ENCODE measurements around the gene PHF21B.

PHF21B gene

DNA sequence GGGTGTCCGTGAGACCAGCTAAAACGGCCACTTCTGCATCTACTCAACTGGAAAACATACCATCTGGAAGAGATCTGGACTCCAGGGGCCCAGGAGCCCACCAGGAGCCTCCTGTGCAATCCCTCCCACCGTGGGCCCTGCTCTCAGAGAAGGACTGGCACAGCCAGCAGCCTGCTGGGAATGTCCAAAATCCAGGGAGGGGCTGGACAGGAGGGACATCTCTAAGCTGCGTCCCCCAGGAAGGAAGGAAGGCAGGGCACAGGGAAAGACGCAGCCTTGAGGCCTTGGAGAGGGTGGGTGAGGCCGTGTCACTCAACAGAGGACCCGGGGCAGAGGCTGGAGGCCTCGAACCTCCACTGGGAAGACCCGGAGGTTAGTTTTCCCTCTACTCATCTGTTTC, 78.0 kb downstream of the PHF21B start:
- TF ChIP-seq, protein P1, sequence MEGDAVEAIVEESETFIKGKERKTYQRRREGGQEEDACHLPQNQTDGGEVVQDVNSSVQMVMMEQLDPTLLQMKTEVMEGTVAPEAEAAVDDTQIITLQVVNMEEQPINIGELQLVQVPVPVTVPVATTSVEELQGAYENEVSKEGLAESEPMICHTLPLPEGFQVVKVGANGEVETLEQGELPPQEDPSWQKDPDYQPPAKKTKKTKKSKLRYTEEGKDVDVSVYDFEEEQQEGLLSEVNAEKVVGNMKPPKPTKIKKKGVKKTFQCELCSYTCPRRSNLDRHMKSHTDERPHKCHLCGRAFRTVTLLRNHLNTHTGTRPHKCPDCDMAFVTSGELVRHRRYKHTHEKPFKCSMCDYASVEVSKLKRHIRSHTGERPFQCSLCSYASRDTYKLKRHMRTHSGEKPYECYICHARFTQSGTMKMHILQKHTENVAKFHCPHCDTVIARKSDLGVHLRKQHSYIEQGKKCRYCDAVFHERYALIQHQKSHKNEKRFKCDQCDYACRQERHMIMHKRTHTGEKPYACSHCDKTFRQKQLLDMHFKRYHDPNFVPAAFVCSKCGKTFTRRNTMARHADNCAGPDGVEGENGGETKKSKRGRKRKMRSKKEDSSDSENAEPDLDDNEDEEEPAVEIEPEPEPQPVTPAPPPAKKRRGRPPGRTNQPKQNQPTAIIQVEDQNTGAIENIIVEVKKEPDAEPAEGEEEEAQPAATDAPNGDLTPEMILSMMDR (IDR thresholded peaks at IDR 0.05; ENCODE audit: poor library complexity, severe bottlenecking), result no peak
- Histone ChIP-seq H3K27me3 (ENCODE audit: insufficient read depth, poor library complexity, severe bottlenecking) (peaks cover 2% of the 10 kb centered on the region), H3K36me3 (ENCODE audit: low read depth) (no peaks in the 10 kb centered on the region), H3K4me1 (ENCODE audit: insufficient read depth, poor library complexity, severe bottlenecking) (no peaks in the 10 kb centered on the region), H3K27ac (ENCODE audit: poor library complexity, severe bottlenecking) (no peak overlapping the region), H3K9me3 (ENCODE audit: severe bottlenecking) (no peaks in the 10 kb centered on the region), H3K4me3 (ENCODE audit: severe bottlenecking) (no peak overlapping the region)
- DNase-seq (ENCODE audit: low spot score) (no peak), ATAC-seq (ENCODE audit: low read depth) (no peak)

- Histone ChIP-seq H3K4me3 (ENCODE audit: severe bottlenecking) (no peak overlapping the region), H3K9me3 (ENCODE audit: severe bottlenecking) (no peaks in the 10 kb centered on the region), H3K27ac (ENCODE audit: poor library complexity, severe bottlenecking) (no peak overlapping the region), H3K27me3 (ENCODE audit: insufficient read depth, poor library complexity, severe bottlenecking) (peaks cover 2% of the 10 kb centered on the region), H3K4me1 (ENCODE audit: insufficient read depth, poor library complexity, severe bottlenecking) (no peaks in the 10 kb centered on the region), H3K36me3 (ENCODE audit: low read depth) (no peaks in the 10 kb centered on the region)
- no peak for ATAC-seq (ENCODE audit: low read depth)
- DNase-seq (ENCODE audit: low spot score), result no peak
- TF ChIP-seq, protein P1 (IDR thresholded peaks at IDR 0.05; ENCODE audit: poor library complexity, severe bottlenecking), result no peak
These were observed 78.7 kb downstream of the PHF21B start for GRCh38 chr22:44931077-44931540.

- TF ChIP-seq, protein P1 (IDR thresholded peaks at IDR 0.05; ENCODE audit: poor library complexity, severe bottlenecking), result no peak
- ATAC-seq (ENCODE audit: low read depth), result no peak
- Histone ChIP-seq H3K36me3 (ENCODE audit: low read depth) (no peaks in the 10 kb centered on the region), H3K27ac (ENCODE audit: poor library complexity, severe bottlenecking) (no peak overlapping the region), H3K9me3 (ENCODE audit: severe bottlenecking) (no peaks in the 10 kb centered on the region), H3K4me1 (ENCODE audit: insufficient read depth, poor library complexity, severe bottlenecking) (no peaks in the 10 kb centered on the region), H3K27me3 (ENCODE audit: insufficient read depth, poor library complexity, severe bottlenecking) (peaks cover 2% of the 10 kb centered on the region), H3K4me3 (ENCODE audit: severe bottlenecking) (no peak overlapping the region)
- no peak for DNase-seq (ENCODE audit: low spot score)
These were observed 79.1 kb downstream of the PHF21B start for GRCh38 chr22:44930711-44931035.

- no peaks in the 10 kb centered on the region for H3K9me3 ChIP-seq (ENCODE audit: severe bottlenecking)
- H3K27me3 ChIP-seq (ENCODE audit: insufficient read depth, poor library complexity, severe bottlenecking), result peaks cover 2% of the 10 kb centered on the region
- TF ChIP-seq, protein P1 (IDR thresholded peaks at IDR 0.05; ENCODE audit: poor library complexity, severe bottlenecking), result no peak
- H3K36me3 ChIP-seq (ENCODE audit: low read depth), result no peaks in the 10 kb centered on the region
- no peak for ATAC-seq (ENCODE audit: low read depth)
- no peak overlapping the region for H3K4me3 ChIP-seq (ENCODE audit: severe bottlenecking)
- H3K27ac ChIP-seq (ENCODE audit: poor library complexity, severe bottlenecking), result no peak overlapping the region
- DNase-seq (ENCODE audit: low spot score), result peak; percentile 49
- H3K4me1 ChIP-seq (ENCODE audit: insufficient read depth, poor library complexity, severe bottlenecking), result no peaks in the 10 kb centered on the region
These were observed 79.6 kb downstream of the PHF21B start for GRCh38 chr22:44930016-44930710.

GRCh38 chr22:44929359-44930015, 80.3 kb downstream of the PHF21B start:
- Histone ChIP-seq H3K27ac (ENCODE audit: poor library complexity, severe bottlenecking) (no peak overlapping the region), H3K4me1 (ENCODE audit: insufficient read depth, poor library complexity, severe bottlenecking) (no peaks in the 10 kb centered on the region), H3K4me3 (ENCODE audit: severe bottlenecking) (no peak overlapping the region), H3K27me3 (ENCODE audit: insufficient read depth, poor library complexity, severe bottlenecking) (peaks cover 2% of the 10 kb centered on the region), H3K36me3 (ENCODE audit: low read depth) (no peaks in the 10 kb centered on the region), H3K9me3 (ENCODE audit: severe bottlenecking) (no peaks in the 10 kb centered on the region)
- TF ChIP-seq, protein P1 (IDR thresholded peaks at IDR 0.05; ENCODE audit: poor library complexity, severe bottlenecking), result no peak
- ATAC-seq (ENCODE audit: low read depth) (no peak), DNase-seq (ENCODE audit: low spot score) (no peak)
